T47D (cell line): ENCODE measurements around the gene AMY1B.
"Not testable (repeated sequence)": the region's sequence is repeated elsewhere in the genome, so short reads cannot be mapped to it uniquely, and the experiment has no call there.

ENCODE experiments used
- DNase-seq, 2 experiments: peaks; one replicate each; pipeline versions ENCODE4 v3.0.0 to v3.0.0-alpha.2; 2011 to 2012; ENCODE audit warnings: low read depth in 1 of 2, low spot score in 1 of 2
- in situ Hi-C: cut with HindIII; loops from 2 replicates; pipeline ENCODE4 v1.10.0; 2016; ENCODE audit warnings: low sequenced_read_pairs, low pct_unique_long_range_greater_than_20kb

AMY1B gene

DNA sequence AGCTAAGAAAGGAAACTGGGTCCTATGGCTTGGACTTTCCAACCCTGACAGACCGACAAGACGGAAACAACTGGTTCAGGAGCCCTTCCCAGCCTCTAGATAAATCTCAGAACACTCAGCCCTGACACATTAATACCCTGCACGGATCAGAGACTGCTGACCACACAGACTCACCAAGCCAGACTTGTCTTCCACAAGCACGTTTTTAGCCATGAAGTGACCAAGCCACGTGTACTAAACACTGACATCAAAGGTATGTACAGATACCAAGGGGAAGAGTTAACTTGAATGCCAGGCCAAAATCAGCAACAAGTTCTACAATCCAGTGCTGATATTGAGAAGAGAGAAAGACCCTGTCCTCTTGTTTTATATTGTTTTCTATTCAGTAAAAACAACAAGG is at the start of gene AMY1B:
Gene AMY1B (minus strand): TSS at position 101 of the 400 bp plus-strand sequence. CDS start 571 bp downstream, outside the sequence.
- DNase-seq, in situ Hi-C loops: not testable (repeated sequence)

DNA sequence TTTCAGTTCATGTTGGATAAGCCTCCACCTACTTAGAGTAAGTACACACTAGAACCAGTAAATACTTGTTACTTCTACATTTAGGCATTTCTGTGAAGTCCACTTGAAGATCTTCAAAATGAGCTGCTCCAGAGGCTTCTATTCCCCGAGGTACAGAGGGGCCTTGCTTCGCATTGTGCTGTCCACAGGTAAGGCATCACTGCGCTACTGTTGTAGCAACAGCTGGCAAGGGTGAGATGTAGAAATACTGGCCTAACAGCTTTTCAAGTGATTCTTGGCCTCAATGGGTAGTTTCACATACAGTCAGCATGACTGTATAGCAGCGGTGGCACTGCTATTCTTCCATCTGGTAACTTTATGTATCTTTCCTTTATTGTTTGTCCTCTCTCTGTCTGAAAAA is 49.0 kb upstream of the AMY1B start:
- DNase-seq, in situ Hi-C loops: not testable (repeated sequence)

DNA sequence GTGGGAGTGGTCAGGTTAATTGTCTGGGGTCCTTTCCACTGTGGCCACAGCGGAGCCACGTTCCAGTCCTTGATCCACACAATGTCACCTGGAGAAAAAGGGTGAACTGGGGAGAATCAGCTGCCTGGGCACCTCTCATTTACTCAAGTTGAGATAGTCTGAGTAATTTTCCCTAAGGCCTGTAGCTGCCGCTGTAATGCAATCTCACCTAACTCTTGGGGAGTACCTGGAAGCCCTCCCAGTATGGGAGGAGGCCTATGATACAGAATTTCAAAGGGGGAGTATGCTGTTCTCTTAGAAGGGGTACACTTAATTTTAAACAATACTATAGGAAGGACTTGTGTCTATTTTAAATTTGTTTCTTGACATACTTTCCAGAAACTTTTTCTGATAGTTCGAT is 48.4 kb upstream of the AMY1B start:
- in situ Hi-C loops, DNase-seq: not testable (repeated sequence)

DNA sequence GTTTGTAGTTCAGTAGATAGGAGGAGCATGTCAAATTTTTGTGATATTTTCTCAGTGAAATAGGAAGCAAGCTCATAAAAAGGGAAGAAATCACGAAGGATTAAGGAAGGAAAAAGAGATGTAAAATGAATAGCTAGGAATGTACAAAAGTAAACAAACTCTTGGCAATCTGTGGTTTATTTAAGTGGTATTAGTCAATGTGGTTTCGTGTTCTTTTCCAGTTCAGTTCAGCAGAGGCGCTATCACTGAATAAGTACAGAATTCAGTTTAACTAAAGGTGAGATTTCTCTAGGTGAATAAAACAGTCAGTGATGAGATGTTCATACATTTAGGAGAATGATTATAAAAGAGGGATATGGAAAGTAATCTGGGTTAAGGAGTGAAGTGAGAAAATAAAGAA is 42.0 kb upstream of the AMY1B start:
- DNase-seq, in situ Hi-C loops: not testable (repeated sequence)

DNA sequence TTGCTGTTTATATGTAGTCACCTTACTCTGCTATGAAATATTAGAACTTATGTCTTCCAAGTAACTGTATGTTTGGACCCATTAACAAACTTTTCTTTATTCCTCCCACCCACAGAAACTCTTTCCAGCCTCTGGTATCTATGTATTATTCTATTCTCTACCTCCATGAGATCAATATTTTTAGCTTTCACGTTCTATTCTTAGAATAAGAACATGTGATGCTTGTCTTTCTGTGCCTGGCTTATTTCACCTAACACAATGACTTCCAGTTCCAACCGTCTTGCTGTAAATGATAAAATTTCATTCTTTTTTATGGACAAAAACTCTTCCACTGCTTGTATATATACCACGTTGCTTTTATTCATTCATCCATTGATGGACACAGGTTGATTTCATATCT is 39.3 kb upstream of the AMY1B start:
- in situ Hi-C loops, DNase-seq: not testable (repeated sequence)

DNA sequence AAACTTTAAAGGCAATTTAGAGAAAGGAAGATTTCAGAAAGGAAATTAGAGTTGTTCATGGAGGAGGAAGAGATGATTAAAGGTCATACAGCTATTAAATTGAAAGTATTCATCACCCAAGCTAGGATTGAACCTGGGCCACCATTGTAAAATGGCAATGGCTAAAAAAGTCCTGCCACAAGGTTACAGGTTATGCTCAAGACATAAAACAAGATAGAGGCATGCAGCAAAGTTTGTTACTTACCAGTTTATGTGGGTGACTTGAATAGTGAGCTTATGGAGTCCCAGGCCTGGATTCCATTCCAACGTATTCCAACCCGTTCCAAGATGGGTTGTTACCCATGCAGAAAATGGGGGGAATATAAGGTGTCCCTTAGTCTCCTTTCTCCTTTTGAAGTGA is 25.5 kb upstream of the AMY1B start:
- in situ Hi-C loops, DNase-seq: not testable (repeated sequence)

DNA sequence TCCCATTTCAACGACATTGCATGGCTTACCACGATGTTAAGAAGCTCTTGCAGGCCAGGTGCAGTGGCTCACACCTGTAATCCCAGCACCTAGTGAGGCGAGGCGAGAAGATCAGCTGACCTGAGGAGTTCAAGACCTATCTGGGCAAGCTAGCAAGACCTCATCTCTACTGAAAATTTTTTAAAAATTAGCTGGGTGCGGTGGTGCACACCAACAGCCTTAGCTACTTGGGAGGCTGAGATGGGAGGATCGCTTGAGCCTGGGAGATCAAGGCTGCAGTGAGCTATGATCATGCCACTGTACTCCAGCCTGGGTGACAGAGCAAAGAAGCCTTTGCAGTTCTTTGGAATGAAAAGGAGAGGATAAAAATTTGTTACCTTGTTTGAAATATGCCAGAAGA is 21.4 kb upstream of the AMY1B start:
- DNase-seq, in situ Hi-C loops: not testable (repeated sequence)

DNA sequence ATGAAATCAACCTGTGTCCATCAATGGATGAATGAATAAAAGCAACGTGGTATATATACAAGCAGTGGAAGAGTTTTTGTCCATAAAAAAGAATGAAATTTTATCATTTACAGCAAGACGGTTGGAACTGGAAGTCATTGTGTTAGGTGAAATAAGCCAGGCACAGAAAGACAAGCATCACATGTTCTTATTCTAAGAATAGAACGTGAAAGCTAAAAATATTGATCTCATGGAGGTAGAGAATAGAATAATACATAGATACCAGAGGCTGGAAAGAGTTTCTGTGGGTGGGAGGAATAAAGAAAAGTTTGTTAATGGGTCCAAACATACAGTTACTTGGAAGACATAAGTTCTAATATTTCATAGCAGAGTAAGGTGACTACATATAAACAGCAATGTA is 14.4 kb upstream of the AMY1B start:
- DNase-seq, in situ Hi-C loops: not testable (repeated sequence)

DNA sequence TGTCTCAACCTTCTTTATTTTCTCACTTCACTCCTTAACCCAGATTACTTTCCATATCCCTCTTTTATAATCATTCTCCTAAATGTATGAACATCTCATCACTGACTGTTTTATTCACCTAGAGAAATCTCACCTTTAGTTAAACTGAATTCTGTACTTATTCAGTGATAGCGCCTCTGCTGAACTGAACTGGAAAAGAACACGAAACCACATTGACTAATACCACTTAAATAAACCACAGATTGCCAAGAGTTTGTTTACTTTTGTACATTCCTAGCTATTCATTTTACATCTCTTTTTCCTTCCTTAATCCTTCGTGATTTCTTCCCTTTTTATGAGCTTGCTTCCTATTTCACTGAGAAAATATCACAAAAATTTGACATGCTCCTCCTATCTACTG is 11.7 kb upstream of the AMY1B start:
- in situ Hi-C loops, DNase-seq: not testable (repeated sequence)

DNA sequence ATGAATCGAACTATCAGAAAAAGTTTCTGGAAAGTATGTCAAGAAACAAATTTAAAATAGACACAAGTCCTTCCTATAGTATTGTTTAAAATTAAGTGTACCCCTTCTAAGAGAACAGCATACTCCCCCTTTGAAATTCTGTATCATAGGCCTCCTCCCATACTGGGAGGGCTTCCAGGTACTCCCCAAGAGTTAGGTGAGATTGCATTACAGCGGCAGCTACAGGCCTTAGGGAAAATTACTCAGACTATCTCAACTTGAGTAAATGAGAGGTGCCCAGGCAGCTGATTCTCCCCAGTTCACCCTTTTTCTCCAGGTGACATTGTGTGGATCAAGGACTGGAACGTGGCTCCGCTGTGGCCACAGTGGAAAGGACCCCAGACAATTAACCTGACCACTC is 5.2 kb upstream of the AMY1B start:
- DNase-seq, in situ Hi-C loops: not testable (repeated sequence)

DNA sequence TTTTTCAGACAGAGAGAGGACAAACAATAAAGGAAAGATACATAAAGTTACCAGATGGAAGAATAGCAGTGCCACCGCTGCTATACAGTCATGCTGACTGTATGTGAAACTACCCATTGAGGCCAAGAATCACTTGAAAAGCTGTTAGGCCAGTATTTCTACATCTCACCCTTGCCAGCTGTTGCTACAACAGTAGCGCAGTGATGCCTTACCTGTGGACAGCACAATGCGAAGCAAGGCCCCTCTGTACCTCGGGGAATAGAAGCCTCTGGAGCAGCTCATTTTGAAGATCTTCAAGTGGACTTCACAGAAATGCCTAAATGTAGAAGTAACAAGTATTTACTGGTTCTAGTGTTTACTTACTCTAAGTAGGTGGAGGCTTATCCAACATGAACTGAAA is 4.7 kb upstream of the AMY1B start:
- in situ Hi-C loops, DNase-seq: not testable (repeated sequence)

DNA sequence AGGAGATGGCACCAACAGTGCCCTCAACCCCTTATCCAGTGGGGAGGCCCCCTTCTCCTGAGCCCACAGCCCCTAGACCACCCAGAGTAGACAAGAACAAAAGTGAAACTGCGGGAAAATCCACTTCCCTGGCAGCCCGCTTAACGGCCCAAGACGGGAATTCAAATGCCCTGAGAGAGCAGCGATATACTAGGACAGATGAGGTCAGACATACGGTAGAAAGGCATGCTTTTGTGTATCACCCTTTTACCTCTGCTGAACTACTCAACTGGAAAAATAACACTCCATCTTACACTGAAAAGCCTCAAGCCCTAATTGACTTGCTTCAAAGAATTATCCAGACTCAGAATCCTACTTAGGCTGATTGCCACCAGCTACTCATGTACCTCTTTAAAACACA is 1.4 kb upstream of the AMY1B start:
- in situ Hi-C loops, result not testable (repeated sequence)

DNA sequence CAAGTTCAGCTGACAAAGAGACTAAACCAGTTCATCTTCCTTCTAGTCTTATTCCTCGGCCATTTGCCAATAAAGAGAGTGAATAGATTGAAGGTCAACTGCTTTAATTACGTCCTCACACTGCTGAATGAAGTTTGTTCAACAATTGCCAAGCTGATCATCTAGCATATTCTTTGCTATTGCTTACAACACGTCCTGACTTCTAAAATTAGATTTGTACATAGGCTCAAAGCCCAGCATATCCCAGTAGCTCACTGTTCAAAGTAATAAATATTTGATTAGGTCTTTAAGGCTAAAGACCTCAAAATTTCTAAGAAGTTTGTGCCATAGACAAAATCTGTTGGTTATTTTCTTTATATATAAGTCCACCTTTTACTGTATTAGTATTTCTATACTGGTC is 19.7 kb downstream of the AMY1B start:
- in situ Hi-C loops, DNase-seq: not testable (repeated sequence)

More for the DNA sequence above, 1.4 kb upstream of the AMY1B start:
- DNase-seq, result not testable (repeated sequence)

DNA sequence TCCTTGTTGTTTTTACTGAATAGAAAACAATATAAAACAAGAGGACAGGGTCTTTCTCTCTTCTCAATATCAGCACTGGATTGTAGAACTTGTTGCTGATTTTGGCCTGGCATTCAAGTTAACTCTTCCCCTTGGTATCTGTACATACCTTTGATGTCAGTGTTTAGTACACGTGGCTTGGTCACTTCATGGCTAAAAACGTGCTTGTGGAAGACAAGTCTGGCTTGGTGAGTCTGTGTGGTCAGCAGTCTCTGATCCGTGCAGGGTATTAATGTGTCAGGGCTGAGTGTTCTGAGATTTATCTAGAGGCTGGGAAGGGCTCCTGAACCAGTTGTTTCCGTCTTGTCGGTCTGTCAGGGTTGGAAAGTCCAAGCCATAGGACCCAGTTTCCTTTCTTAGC is 40.5 kb downstream of the AMY1B start, which contains the start of gene AMY1A:
Gene AMY1A (plus strand): TSS at position 301 of the 400 bp plus-strand sequence. CDS start 571 bp downstream, outside the sequence.
- in situ Hi-C loops, result not testable (repeated sequence)

DNA sequence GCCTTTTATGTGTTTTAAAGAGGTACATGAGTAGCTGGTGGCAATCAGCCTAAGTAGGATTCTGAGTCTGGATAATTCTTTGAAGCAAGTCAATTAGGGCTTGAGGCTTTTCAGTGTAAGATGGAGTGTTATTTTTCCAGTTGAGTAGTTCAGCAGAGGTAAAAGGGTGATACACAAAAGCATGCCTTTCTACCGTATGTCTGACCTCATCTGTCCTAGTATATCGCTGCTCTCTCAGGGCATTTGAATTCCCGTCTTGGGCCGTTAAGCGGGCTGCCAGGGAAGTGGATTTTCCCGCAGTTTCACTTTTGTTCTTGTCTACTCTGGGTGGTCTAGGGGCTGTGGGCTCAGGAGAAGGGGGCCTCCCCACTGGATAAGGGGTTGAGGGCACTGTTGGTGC is 41.9 kb downstream of the AMY1B start:
- DNase-seq, in situ Hi-C loops: not testable (repeated sequence)

More for the DNA sequence above, 40.5 kb downstream of the AMY1B start, which contains the start of gene AMY1A:
- not testable (repeated sequence) for DNase-seq

DNA sequence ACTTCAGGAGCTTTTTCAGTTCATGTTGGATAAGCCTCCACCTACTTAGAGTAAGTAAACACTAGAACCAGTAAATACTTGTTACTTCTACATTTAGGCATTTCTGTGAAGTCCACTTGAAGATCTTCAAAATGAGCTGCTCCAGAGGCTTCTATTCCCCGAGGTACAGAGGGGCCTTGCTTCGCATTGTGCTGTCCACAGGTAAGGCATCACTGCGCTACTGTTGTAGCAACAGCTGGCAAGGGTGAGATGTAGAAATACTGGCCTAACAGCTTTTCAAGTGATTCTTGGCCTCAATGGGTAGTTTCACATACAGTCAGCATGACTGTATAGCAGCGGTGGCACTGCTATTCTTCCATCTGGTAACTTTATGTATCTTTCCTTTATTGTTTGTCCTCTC is 45.1 kb downstream of the AMY1B start:
- in situ Hi-C loops, DNase-seq: not testable (repeated sequence)

DNA sequence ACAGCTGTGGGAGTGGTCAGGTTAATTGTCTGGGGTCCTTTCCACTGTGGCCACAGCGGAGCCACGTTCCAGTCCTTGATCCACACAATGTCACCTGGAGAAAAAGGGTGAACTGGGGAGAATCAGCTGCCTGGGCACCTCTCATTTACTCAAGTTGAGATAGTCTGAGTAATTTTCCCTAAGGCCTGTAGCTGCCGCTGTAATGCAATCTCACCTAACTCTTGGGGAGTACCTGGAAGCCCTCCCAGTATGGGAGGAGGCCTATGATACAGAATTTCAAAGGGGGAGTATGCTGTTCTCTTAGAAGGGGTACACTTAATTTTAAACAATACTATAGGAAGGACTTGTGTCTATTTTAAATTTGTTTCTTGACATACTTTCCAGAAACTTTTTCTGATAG is 45.7 kb downstream of the AMY1B start:
- DNase-seq, in situ Hi-C loops: not testable (repeated sequence)

DNA sequence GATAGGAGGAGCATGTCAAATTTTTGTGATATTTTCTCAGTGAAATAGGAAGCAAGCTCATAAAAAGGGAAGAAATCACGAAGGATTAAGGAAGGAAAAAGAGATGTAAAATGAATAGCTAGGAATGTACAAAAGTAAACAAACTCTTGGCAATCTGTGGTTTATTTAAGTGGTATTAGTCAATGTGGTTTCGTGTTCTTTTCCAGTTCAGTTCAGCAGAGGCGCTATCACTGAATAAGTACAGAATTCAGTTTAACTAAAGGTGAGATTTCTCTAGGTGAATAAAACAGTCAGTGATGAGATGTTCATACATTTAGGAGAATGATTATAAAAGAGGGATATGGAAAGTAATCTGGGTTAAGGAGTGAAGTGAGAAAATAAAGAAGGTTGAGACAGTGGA is 52.1 kb downstream of the AMY1B start:
- DNase-seq, in situ Hi-C loops: not testable (repeated sequence)

DNA sequence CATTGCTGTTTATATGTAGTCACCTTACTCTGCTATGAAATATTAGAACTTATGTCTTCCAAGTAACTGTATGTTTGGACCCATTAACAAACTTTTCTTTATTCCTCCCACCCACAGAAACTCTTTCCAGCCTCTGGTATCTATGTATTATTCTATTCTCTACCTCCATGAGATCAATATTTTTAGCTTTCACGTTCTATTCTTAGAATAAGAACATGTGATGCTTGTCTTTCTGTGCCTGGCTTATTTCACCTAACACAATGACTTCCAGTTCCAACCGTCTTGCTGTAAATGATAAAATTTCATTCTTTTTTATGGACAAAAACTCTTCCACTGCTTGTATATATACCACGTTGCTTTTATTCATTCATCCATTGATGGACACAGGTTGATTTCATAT is 54.8 kb downstream of the AMY1B start:
- in situ Hi-C loops, result not testable (repeated sequence)

More for the DNA sequence above, 54.8 kb downstream of the AMY1B start:
- not testable (repeated sequence) for DNase-seq
